ENCODE measurements around the gene NUP42. TPM values are rescaled to one million over a fixed set of nuclear protein-coding genes. Genes with fewer than 3 reads are reported as not detected.
"Not testable (repeated sequence)": the region's sequence is repeated elsewhere in the genome, so short reads cannot be mapped to it uniquely, and the experiment has no call there.

Gene NUP42
- polyA plus RNA-seq, 5 donors = 54.0 to 72.6 (median 65.7) TPM

DNA sequence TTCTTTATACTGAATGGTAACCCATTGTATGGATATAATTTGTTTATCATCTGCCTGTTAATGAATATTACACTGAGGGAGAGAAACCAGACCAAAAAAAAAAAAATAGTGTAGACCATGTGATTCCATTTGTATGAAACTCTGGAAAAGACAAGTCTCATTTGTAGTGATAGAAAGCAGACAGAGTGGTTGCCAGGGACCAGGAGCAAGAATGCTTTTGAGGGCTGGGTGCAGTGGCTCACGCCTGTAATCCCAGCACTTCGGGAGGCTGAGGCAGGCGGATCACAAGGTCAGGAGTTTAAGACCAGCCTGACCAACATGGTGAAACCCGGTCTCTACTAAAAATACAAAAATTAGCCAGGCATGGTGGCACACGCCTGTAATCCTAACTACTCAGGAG is 15.9 kb downstream of the NUP42 start:
- not testable (repeated sequence) for DNase-seq

DNA sequence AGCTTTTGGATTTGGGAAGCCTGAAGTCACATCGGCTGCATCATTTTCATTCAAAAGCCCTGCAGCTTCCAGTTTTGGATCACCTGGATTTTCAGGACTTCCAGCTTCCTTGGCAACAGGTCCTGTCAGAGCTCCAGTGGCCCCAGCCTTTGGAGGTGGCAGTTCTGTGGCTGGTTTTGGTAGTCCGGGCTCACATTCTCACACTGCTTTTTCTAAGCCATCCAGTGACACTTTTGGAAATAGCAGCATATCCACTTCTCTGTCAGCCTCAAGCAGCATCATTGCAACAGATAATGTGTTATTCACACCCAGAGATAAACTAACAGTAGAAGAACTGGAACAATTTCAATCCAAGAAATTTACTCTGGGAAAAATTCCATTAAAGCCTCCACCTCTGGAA is 18.5 kb downstream of the NUP42 start:
- DNase-seq = no peak

DNA sequence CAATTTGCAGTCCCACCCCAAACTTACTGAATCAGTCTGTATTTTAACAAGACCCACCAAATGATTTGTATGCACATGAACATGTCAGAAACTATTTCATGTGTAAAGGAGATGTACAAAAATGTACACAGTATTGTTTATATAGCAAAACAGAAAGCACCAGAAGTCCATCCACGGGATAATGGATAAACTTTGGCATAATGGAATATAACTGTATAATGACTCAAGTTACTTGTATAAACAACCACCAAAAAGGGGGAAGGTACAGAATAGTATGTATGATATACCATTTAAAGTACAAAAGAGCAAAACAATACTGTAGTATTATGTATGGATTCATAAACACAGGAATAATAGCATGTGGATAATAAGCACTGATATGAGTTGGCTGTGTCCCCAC is 22.4 kb downstream of the NUP42 start:
- no peak for DNase-seq

DNA sequence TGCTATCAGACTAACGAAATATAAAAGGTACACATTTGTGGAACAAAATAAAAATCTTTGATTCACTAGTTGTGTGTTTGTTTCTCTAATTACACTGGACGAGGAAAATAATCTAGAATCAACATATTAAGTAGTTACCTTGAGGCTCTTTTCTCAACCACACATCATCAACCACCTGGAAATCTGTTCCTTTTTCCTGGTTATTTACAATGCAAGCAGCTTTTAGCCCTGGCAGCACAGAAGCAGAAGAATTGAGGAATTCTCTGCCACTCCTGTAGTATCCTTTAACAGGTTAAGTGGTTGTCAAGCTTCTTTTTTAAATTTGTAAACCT is 23.7 kb downstream of the NUP42 start:
- no peak for DNase-seq

DNA sequence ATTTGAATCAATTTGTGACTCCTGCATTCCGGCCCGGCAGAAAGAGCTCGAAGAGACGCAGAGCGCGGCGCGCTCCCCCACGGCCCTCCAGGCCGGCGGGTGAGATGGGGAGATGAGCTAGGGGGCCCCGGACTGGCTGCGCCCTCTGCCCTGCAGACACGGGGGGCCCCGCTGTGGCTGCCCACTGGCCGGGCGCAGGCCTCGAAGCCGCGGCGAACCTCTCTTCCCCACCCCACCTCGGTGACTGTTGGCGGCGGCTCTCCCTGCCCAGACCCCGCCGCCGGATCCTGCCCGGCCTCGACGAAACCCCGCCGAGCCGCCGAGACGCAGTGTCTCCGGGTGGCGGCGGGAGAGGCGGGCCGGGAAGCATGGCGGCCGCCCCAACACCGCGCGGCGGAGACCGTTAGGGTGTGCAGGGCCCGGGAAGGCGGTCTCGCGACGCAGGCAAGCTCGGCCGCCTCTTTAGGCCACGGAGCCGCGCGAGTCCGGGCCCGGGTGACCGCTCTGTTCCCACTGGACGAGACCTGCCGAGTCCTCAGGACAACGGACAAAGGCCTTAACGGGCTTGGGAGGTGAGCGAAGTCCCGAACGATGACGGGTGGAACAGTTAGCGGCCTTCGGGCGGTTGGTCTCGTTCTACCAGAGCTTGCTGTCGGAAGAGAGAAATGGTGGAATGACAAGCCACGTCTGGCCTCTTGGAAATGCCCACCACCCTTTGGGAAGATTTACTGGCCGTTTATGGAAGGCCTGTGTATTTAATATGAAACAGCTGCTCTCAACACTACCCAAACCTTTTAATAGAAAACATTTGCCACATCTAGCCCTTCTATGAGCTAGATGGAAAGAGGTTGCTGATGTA is 24.3 kb downstream of the NUP42 start:
- peak; percentile 38 to 47 for DNase-seq

DNA sequence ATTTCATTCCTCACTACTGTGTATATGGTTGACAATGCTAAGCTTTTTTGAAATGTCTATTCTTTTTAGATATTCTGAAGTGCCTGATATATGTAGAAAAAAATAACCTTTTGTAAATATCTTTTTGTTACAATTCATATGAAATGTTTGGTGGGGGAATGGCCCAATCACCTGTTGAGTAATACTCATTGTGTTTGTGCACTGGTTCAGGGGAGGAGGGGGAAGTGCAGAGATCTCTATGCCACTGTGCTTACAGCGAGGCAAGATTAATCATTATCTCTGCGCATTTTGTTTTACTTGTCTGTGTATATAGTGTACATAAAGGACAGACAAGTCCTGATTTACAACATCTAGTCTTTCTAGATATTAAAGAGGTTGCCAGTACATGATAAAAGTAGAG is 25.2 kb downstream of the NUP42 start:
- DNase-seq = no peak

DNA sequence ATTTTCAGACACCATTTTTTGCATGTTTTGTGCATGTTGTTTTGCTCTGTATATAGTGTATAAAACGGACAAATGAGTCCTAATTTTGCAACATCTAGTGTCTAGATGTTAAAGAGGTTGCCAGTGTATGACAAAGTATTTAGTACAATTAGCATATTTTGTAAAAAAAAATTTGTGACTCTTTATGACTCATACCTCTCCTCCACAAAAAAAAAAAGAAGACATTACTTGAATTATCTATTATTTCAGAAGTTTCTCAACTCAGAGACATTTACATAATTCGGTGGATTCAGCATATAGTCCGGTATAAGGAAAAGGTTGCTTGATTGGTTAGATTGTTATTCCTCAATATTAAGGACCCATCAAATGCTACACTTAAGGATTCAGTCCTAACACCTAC is 26.0 kb downstream of the NUP42 start:
- no peak for DNase-seq

DNA sequence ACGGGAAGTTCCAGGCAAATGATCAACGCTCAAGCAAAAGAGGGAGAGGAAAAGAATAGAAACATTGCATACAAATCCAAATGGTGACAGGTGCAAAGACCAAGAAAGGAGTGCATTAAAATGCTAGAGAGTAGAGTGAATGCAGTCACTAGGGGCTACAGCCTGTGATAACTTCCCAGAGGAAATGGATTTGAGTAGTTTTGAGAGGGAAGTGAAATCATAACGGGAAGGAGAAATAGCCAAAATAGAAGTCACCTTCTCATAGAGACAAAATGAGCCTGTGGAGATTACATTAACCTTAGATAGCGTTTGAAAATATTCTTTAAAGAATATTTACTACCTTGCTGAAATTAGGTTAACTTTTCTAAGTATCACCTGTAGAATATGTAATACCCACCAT is 26.5 kb downstream of the NUP42 start:
- DNase-seq = no peak

DNA sequence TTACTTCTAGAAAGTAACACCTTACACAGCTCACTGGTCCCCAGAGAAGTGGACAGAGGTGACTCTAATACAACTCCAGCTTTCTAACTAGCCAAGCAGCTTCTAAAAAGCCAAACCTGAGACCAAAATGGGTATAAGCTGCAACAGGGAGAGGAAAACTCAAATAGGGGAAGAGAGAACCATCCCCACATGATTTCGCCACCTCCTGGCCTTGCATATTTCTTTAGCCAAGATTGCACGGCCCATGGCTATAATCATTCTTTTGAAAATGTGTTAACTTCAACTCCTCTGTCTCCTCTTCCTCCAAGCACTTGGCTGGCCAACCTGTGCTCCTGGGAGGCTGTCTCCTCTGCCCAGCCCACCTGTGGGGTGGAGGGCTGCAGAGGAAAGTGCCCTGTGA is 28.7 kb downstream of the NUP42 start:
- no peak for DNase-seq

DNA sequence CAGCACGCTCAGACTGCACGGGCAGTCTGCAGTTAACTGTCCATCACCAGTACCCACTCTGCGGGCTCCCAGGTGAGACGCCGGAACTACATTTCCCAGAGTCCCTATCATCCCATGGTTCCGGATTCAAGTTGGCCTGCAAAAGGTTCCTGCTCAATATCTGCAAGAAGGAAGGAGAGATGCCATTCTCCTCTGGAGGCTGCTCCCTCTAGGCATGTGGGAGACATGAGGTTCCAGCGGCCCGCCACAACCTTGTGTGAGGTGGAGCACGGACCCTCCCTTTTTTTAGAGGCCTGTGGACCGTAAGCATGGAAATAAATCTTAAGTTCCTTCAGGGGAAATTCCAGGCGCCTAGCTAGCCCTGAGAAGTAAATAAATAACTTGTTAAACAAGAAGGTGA is 29.7 kb downstream of the NUP42 start:
- DNase-seq = no peak

DNA sequence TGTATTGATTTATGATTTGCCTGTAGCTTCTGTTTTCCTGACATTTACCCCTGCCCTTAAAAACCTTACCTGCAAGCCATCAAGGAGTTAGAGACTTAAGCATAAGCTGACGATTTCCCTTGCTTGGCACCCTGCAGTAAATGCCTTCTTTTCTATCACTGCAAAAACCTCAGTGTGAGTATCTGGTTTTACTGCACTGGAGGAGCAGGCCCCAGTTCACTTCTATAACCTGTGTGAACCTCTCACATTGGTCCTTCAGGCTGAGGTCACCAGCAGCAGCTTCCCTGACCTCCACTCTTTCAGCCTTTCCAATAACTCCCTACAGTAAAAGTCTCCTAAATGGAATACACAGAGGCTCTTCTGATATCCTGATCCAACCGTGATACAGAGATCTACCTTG is 30.5 kb downstream of the NUP42 start:
- DNase-seq = no peak

DNA sequence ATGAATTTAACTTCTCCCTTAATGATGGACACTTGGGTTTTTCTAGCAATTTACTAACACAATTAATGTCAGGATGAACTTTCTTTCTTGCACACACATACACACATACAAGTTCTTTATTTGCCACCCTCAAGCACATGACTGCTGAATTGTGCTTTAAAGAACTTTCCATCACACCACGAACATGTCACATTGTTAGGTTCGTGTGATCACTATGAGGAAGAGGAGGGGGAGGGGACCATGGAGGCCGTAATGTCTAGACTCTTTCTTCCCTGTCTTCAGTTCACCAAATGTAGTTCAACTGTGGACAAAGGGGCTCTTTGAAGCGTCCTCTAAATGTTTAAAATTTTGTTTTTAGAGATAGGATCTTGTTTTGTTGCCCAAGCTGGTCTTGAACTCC is 31.0 kb downstream of the NUP42 start:
- DNase-seq = no peak

DNA sequence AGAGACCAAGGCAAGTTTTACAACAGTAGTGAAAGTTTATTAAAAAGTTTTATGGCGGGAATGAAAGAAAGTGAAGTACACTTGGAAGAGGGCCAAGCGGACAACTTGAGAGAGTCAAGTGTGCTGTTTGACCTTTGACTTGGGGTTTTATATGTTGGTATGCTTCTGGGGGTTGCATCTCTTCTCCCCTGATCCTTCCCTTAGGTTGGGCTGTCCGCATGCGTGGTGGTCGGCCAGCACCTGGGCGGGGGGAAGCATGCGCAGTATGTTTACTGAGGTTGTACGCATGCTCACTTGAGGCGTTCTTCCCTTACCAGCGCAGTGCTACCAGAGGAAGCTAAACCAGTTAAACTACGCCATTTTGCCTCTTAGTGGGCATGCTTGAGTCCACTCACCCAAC is 31.9 kb downstream of the NUP42 start:
- no peak for DNase-seq

DNA sequence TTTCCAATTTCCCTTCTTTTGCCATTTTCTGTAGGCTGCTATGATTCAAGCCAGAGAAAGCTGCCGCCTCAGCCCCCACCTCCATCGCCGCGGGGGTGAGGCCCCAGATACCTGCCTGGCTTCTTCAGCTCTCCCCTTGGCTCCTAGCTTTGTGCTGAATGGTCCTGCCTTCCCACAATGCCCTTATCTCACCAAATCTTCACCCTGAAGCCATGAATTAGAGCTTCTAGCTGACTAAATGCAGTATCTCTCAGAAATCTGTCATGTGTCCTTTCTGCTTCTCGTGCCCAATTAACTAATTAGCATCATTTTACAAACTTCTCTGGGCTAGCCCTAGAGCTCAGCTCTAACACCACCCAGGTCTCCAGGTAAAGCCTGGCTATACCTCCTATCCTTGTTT is 32.6 kb downstream of the NUP42 start:
- DNase-seq = no peak

DNA sequence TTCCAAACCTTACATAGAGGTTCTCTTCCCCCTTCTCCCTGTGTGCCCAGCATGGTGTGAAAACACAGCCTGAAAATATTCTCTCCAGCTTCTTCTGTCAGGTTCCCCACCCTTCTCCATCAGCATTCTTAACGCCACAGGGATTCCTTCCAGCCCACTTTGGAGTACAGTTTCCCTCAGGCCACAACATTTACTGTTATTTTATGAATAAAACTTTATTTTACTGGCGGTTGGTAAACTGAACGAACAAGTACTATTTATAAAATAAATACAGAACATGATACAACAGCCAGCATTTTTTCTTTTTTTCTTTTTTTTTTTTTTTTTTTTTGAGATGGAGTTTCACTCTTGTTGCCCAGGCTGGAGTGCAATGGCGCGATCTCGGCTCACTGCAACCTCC is 33.1 kb downstream of the NUP42 start:
- DNase-seq = no peak

DNA sequence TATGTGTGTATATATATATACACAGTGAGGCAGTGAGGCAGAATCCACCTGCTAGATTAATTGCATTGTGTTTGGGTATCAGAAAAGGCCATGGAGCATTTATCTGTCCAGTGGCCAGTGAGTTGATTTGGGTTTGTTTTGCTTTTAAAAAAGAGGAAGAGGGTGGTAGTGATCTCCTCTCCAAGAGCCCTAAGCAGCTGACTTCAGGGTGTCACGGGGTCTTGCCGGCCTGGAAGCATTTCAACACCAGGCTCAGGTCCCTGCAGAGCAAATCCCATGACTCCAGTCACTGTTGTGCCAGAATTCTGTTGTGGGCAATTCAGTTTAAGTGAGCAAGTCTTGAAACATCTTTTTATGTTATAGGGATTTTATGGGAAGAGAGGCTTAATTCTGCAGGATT is 34.2 kb downstream of the NUP42 start:
- DNase-seq = no peak

DNA sequence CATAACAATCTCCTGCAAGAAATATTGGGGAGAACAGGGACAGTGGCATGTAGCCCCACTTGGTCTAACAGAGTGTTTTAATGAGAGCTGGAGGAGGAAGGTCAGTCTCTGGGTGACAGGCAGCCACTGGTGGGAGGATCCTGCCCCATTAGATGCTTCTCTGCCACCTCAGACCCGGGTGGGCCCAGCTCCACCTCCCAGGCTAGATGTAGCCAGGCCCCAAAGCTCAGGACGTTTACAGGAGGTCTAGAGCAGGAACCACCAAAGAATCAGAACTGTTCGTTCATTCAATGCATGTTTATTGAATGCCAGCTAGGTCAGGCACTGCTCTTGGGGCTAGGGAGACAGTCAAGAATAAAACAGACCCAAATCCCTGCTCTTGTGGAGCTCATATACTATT is 36.3 kb downstream of the NUP42 start:
- DNase-seq = no peak

DNA sequence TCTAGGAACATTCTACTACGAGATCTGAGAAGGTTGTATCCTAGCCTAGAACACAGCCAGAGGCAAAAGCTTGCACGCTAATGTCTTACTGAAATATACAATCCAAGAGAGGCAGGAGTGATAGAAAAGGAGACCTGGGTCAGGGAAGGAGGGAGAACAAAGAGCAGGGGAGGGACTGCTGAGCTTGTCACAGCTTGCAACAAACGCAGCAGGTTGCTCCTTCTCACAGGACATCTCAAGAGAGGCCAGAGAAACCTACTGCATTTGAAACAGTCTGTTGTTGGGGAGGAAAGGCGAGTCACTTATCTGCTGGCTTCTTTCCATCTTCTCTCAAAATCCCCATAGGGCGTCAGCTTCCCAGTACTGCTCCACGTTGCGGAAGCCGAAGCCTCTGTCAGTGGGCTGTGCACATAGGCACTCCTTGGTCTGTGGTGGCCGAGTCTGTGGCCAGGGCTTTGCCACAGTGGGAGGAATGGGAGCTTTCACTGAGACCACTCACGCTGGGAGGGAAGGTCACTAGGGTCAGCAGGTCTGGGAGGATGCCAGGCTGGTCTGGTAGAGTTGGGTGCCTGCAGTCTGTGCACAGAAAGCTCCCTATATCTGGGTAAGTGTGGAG is 39.0 kb downstream of the NUP42 start:
- DNase-seq = no peak

DNA sequence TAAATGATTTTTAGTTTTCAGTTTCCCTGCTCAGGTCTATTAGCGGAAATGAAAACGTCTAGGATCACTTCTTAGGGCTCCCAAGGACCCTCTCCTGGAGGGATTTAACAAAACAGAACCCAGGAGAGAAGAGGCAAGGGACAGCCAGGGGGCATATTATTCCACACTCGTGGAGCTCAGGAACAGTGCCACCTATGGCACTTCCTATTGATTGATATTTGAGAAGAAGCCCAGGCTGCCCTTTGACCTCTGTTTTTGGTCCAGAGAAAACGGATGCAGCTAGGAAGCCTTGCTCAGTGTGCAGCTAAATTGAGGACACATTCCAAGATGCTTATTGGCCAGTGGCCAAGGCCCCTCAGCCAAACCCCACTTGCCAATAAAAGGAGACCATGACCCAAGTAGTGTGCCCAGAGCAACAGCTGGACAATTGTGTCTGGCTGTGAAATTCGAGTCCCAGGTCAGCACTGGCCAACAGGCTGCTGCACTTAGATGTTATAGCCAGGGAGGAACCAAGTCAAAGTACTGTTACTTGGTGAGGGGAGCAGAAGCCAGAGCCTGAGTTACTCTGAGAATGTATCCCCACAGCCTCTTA is 40.7 kb downstream of the NUP42 start:
- peak; percentile 22 to 34 for DNase-seq

DNA sequence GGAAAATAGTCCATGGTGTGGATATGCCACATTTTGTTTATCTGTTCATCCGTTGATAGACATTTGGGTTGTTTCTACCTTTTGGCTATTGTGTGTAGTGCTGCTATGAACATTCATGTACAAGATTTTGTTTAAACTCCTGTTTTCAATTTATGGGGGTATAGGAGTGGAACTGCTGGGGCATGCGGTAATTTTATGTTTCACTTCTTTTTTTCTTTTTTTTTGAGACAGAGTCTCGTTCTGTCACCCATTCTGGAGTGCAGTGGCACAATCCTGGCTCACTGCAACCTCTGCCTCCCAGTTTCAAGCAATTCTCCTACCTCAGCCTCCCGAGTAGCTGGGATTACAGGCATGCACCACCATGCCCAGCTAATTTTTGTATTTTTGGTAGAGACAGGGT is 42.5 kb downstream of the NUP42 start:
- not testable (repeated sequence) for DNase-seq

DNA sequence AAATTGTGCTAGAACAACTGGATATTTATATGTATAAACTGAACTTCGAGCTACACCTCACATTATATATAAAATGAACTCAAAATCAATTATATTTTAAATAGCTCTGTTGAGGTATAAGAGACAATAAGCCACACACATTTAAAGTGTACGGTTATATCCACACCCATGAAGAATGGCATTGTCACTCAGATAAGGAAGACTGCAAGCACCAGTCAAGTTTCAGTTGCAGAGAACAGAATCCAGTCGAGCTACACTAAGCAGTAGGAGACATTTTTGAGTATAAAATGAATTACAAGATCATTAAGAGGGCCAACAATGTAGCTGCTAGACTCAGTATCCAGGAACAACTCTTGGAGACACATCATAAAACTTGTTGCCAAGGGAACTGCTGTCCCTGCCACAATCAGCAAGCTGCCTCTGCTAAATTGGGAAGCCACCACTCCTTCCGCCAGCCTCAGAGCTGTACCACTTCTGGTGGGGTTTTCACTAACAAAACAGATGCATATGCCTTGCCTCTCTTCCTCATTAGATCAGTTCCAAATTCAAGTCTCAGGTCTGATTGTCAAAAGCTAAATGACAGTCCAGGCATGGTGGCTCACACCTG is 45.1 kb downstream of the NUP42 start:
- DNase-seq = no peak

DNA sequence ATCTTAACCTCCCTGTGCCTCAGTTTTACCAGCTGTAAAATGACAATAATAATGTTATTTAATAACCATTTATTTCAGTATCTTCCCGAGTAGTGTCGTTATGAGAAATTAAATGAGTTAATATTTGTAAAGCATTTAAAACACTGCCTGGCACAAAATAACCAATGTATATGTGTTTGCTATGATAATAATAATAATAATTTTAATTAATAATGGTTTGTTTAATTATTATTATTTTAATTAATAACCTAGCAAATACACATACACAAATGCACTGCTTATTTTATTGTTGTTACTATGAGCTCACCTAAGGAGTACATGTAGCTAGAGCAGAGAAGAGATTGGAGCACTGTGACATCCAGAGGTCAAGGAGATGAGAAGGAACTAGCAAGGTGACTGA is 46.6 kb downstream of the NUP42 start:
- DNase-seq = no peak

DNA sequence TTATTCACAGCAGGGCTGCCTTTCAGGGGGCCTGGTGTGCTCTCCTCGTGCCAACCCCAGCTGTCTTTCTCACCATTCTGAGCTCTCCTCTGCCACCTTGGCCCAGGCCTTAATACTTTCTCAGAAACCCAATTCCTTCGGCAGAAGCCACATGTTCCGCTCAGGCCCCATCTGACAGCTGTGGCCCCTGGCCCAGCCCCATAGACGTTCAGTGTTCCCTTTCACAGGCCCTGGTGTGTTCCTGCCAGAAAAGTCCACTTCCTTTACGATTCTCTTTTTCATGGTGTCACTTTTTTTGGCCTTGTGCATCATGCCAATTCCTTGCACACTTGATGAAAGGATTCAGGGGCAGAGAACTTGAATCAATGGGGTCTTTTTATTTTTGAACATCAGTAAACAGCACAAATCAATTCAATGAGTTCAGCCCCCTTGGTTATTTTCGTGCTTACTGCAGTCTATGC is 48.8 kb downstream of the NUP42 start:
- DNase-seq = no peak

All from right lung (tissue), 5 donors.